ENCODE results near the gene MTFR2.

The MTFR2 gene

DNA sequence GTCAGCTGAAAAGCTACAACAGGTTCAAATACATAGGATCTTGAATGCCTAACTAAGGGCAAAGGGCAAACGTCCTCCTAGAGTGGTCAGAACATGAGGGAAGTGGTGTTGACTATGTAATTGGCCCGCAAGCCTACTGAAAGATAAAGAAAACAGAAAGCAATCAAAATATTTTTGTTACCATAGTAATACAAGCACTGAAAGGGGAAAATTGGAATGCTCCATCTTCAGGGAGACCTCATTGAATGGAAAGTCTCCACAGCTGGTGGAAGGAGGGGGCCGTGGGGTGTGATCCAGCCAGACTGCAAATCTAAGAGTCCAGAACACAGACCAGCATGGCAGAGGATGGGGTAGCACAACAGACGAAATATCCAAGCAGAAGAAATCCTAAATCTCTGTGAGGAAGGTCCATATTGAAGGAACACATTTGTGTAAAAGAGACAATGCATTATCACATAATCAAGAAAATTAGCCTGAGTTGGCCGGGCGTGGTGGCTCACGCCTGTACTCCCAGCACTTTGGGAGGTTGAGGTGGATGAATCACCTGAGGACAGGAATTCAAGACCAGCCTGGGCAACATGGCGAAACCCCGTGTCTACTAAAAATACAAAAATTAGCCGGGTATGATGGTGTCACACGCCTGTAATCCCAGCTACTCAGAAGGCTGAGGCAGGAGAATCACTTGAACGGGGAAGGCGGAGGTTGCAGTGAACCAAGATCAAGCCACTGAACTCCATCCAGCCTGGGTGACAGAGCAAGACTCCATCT, 39.5 kb downstream of the MTFR2 start:
- DNase-seq (ENCODE audit: low read depth) = no peak
- H3K4me3 ChIP-seq (replicated peaks; ENCODE audit: low read depth, low read length) = no peak overlapping the region
- TF ChIP-seq CTCF (IDR thresholded peaks at IDR 0.05; ENCODE audit: low read length, missing control alignments) = no peak

- no peak for DNase-seq (ENCODE audit: low read depth)
- TF ChIP-seq CTCF (IDR thresholded peaks at IDR 0.05; ENCODE audit: low read length, missing control alignments) = no peak
- H3K4me3 ChIP-seq (replicated peaks; ENCODE audit: low read depth, low read length) = no peak overlapping the region
Measured at GRCh38 chr6:136209496-136209895, 40.6 kb downstream of the MTFR2 start.

- DNase-seq (ENCODE audit: low read depth) = no peak
- TF ChIP-seq CTCF (IDR thresholded peaks at IDR 0.05; ENCODE audit: low read length, missing control alignments) = no peak
- no peak overlapping the region for H3K4me3 ChIP-seq (replicated peaks; ENCODE audit: low read depth, low read length)
Measured at GRCh38 chr6:136208783-136209182, 41.3 kb downstream of the MTFR2 start.

GRCh38 chr6:136201732-136202131, 48.4 kb downstream of the MTFR2 start:
- no peak overlapping the region for H3K4me3 ChIP-seq (replicated peaks; ENCODE audit: low read depth, low read length)
- DNase-seq (ENCODE audit: low read depth) = no peak
- TF ChIP-seq CTCF (IDR thresholded peaks at IDR 0.05; ENCODE audit: low read length, missing control alignments) = no peak

DNA sequence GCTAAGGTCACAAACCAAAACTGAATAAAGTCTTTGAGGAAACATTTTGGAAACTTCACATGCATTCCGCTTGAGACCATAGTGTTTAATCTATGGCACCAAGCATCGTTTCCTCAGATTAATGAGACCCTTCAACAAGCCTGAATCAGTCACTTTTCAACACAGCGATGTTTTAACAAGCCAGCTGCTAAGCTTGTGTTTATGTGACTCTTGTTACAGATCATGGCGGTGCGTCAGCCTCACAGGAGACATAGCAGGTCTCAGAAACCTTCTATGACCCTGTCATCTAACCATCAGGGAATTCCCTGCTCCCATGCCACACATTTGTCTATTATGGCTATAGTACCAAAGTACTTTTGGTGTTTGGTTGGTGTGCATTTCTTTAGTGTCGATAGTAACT, 57.2 kb downstream of the MTFR2 start:
- no peak for TF ChIP-seq CTCF (IDR thresholded peaks at IDR 0.05; ENCODE audit: low read length, missing control alignments)
- H3K4me3 ChIP-seq (replicated peaks; ENCODE audit: low read depth, low read length) = no peak overlapping the region
- no peak for DNase-seq (ENCODE audit: low read depth)

- no peak overlapping the region for H3K4me3 ChIP-seq (replicated peaks; ENCODE audit: low read depth, low read length)
- TF ChIP-seq CTCF (IDR thresholded peaks at IDR 0.05; ENCODE audit: low read length, missing control alignments) = no peak
- DNase-seq (ENCODE audit: low read depth) = no peak
Measured at GRCh38 chr6:136191606-136192312, 58.4 kb downstream of the MTFR2 start.

Measured in fibroblast of pulmonary artery (primary cell).